GM19463 (cell line): ENCODE results near the gene HOXD13.

Experiments
- ATAC-seq: cut with Tn5 transposase; IDR thresholded peaks from one replicate; pipeline ENCODE4 v1.9.1; 2021; ENCODE audit warnings: mild to moderate bottlenecking, moderate library complexity; ENCODE audit not compliant: unreplicated experiment

Gene HOXD13

GRCh38 chr2:176105078-176105729 is 12.7 kb downstream of the HOXD13 start:
- no peak for ATAC-seq

DNA sequence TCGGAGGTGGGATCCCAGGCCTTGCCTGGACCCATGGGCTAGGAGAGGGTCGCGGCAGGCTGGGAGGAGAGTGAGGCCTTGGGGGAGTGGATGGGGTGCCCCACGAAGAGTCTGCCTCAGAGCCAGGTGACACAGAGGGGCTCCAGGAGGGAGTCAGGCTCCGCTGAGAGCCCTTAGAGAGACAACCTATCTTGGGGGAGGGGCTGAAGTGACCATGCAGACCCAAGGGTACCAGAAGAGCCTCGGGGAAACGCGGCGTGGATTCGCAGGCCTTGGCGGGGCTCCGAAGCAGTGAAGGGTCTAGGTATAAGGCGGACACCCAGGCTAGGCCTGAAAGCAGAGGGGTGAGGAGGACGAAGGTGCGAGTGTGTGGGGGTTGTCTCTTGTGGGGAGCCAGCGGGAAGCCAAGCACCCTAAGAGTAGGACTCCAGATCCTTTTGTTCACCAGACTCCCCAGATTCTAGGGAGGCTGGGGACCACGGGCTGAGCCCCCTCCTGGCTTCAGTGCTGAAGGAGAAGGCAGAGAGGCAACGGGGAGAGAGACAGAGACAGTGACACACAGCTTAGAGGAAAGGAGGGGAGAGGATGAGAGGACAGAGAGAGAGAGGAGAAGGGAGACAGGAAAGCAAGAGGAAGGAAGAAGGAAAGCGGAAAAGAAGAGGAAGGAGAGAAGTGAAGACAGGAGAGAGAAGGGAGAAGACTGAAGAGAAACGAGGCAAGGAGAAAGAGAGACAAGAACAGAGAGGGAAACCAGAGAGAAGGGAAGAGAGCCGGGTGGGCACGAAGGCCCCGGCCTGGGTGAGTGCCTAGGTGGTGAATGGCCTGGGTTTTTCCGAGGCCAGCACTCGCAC is 13.4 kb downstream of the HOXD13 start:
- no peak for ATAC-seq

- no peak for ATAC-seq
These were observed 14.3 kb downstream of the HOXD13 start, which contains the start of gene HOXD11 for GRCh38 chr2:176106581-176107539. Gene HOXD11, plus strand, starts transcription at chr2:176107280. Its CDS starts 76 bp downstream, at chr2:176107356.

GRCh38 chr2:176107731-176108181 is 15.2 kb downstream of the HOXD13 start:
- no peak for ATAC-seq

- no peak for ATAC-seq
These were observed 16.8 kb downstream of the HOXD13 start for GRCh38 chr2:176109192-176109901.

DNA sequence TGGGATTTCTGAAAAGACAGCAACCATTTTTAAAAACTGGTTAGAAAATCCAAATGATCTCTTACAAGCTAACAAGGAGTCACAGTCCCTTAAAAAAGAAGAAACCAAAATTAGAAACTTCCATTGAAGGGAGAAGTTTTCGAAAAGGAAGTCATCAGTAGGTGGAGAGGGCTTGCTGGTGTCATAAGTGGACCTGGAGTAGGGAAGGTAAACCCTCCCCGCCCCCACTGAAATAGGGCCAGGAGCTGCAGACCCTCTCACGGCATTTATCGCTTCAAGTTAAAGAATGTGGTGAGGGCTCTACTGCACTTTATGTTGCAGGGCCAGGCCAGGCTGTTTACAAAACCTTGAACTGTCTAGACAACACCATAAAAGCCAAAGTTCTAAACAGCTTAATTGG is 17.4 kb downstream of the HOXD13 start:
- ATAC-seq: no peak

GRCh38 chr2:176110415-176111308 is 18.1 kb downstream of the HOXD13 start:
- no peak for ATAC-seq

GRCh38 chr2:176111309-176111663 is 18.8 kb downstream of the HOXD13 start:
- no peak for ATAC-seq

- no peak for ATAC-seq
These were observed 19.4 kb downstream of the HOXD13 start for GRCh38 chr2:176111846-176112374.

GRCh38 chr2:176112375-176113302 is 20.1 kb downstream of the HOXD13 start:
- ATAC-seq: no peak

DNA sequence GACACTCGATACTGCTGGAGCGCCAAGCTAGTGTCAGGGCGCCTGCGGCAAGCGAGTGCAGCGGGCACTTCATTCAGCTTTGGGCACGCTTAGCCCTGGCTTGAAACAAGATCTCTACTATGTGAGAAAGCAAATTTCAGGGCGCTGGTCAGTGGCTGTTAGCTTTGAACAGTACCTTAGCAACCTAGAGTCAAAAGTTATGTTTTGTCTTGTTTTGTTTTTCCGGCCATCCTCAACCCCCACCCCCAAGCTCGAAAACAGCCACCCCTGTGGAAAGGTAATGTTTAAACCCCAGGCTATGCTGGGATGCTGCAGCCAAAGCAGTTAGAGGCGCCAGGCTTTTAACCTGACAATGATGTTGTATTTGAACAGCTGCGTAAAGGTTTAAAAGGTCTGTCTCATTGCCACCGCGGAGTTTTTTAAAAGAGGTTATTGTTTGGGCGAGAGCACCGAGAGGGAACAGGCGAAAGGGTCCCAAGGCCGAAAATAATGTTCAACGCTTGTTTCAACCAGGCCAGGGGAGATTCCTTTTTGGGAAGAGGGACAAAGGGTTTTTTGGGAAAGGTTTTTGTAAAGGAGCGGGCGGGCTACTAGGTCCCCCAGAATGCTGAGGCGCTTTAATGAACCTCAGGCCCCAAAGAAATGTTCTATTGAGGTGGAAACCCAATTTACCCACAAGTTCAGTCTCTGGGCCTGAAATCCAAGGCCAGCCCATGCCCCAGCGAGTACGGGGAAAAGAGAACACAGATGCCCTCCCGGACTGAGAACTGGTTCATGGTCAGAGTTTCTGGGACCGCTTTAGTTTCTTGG is 21.8 kb downstream of the HOXD13 start:
- ATAC-seq: no peak

GRCh38 chr2:176114930-176115625 is 22.6 kb downstream of the HOXD13 start:
- ATAC-seq: no peak

- ATAC-seq: no peak
These were observed 23.6 kb downstream of the HOXD13 start, which contains the start of gene HOXD10 for GRCh38 chr2:176115883-176116813. Gene HOXD10, plus strand, starts transcription at chr2:176116778. Its CDS starts 56 bp downstream, at chr2:176116834.

GRCh38 chr2:176117162-176117822 is 24.8 kb downstream of the HOXD13 start:
- ATAC-seq: no peak

GRCh38 chr2:176117823-176118371 is 25.4 kb downstream of the HOXD13 start:
- ATAC-seq: no peak
